Measurements from ENCODE around the gene COMT.

- TF ChIP-seq CTCF (IDR thresholded peaks at IDR 0.05) (no peak), POLR2A (IDR thresholded peaks at IDR 0.05) (no peak)
Observed at GRCh38 chr22:19995611-19996339, 54.2 kb downstream of the COMT start.

Data from ovary (tissue), 3 donors.